ENCODE results near the gene GRIP2. TPM values are rescaled to one million over a fixed set of nuclear protein-coding genes. Genes with fewer than 3 reads are reported as not detected.

The GRIP2 gene
- total RNA-seq, 1 donor from 2014 or later: not detected

DNA sequence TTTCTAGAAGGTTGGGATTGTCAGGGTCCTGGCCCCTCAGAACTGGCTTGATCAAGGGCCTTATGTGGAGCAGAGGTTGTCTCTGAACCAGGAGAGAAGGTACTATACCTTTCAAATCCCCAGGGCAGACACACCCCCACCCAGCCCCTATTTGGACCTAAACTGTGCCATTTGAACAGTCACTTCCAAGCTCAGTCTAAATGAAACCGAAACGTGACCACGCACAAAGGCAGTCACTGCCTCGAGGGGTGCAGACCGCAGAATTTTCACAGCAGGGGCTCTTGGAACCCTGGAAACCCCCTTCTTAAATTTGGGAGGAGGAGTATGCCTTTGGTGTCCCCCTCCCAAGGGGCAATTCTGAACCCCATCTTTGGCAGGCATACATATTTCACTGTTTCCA lies 53.7 kb downstream of the GRIP2 start:
- Mint-ChIP-seq H3K9me3 (no peaks in the 10 kb centered on the region), H3K27ac (no peak overlapping the region), H3K4me3 (no peak overlapping the region), H3K4me1 (ENCODE audit: low read depth) (no peaks in the 10 kb centered on the region), H3K36me3 (ENCODE audit: low read depth) (peaks cover 20% of the 10 kb centered on the region), H3K27me3 (ENCODE audit: insufficient read depth) (no peaks in the 10 kb centered on the region)
- no peak for DNase-seq (ENCODE audit: low spot score)
- intact Hi-C loops (cut with micrococcal nuclease): no loop called here

DNA sequence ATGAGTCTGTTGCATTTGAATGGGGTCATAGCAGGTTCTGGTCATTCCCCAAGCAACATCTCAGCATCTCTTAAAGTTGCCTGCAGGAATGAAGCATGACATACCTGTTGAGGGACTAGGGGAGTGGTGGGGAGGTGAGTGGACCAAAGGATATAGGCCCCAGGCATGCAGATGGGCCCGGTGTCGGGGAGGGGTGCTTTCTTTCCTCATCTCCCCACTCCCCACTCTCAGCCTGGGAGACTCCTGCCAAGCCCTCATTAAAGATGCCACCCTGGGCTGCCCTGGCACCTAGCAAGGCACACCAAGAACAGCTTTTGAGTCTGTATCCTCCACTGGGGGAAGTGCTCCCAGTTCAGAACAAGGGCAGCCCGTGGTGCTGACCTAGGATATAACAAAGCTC lies 54.2 kb downstream of the GRIP2 start:
- Mint-ChIP-seq H3K9me3 (no peaks in the 10 kb centered on the region), H3K4me3 (no peak overlapping the region), H3K27ac (no peak overlapping the region), H3K27me3 (ENCODE audit: insufficient read depth) (no peaks in the 10 kb centered on the region), H3K36me3 (ENCODE audit: low read depth) (peaks cover 23% of the 10 kb centered on the region), H3K4me1 (ENCODE audit: low read depth) (no peaks in the 10 kb centered on the region)
- intact Hi-C loops (cut with micrococcal nuclease): no loop called here
- DNase-seq (ENCODE audit: low spot score): no peak

DNA sequence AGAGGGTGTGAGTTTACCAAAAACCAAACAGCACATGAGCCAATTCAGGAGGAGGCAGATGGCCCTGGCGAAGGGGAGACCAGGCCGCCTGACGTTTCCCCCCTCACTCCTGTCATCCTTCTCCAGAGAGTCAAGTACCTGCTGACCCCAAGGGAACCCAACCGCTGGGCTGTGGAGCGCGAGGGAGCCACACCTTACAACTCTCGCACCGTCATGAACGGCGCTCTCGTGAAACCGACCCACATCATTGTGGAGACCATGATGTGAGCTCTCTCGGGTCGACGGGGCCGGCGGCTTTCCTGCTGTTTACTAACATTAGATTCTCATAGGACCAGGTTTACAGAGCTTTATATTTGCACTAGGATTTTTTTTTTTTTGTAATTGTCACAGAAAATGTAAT lies 55.4 kb downstream of the GRIP2 start:
- Mint-ChIP-seq H3K36me3 (ENCODE audit: low read depth) (peaks cover 21% of the 10 kb centered on the region), H3K27ac (peak overlapping the region; percentile 59), H3K4me3 (no peak overlapping the region), H3K27me3 (ENCODE audit: insufficient read depth) (no peaks in the 10 kb centered on the region), H3K9me3 (no peaks in the 10 kb centered on the region), H3K4me1 (ENCODE audit: low read depth) (no peaks in the 10 kb centered on the region)
- no peak for DNase-seq (ENCODE audit: low spot score)
- intact Hi-C loops (cut with micrococcal nuclease): no loop called here

DNA sequence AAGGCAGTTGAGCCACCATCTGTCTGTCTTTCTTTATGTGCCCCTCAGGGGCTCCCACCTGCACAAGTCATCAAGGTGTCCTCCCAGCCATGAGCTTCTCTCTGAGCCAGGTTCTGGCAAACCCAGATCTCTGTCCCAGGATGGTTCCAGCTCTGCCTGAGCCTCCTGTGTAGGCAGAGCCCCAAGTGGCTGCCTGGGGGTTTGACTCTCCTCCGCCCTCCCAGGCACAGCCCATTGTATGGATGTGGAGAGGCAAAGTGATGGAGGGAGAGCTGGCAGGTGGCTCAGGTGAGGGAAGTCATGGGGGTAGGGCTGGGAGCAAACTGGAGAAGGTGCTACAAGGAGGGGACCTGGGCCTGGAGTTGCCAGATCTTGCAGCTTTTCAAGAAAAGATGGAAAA lies 56.9 kb downstream of the GRIP2 start:
- H3K4me3 Mint-ChIP-seq: no peak overlapping the region
- H3K27me3 Mint-ChIP-seq (ENCODE audit: insufficient read depth): no peaks in the 10 kb centered on the region
- no peak for DNase-seq (ENCODE audit: low spot score)
- H3K36me3 Mint-ChIP-seq (ENCODE audit: low read depth): peaks cover 29% of the 10 kb centered on the region
- no peaks in the 10 kb centered on the region for H3K4me1 Mint-ChIP-seq (ENCODE audit: low read depth)
- H3K9me3 Mint-ChIP-seq: no peaks in the 10 kb centered on the region
- intact Hi-C loops (cut with micrococcal nuclease): no loop called here
- H3K27ac Mint-ChIP-seq: no peak overlapping the region

DNA sequence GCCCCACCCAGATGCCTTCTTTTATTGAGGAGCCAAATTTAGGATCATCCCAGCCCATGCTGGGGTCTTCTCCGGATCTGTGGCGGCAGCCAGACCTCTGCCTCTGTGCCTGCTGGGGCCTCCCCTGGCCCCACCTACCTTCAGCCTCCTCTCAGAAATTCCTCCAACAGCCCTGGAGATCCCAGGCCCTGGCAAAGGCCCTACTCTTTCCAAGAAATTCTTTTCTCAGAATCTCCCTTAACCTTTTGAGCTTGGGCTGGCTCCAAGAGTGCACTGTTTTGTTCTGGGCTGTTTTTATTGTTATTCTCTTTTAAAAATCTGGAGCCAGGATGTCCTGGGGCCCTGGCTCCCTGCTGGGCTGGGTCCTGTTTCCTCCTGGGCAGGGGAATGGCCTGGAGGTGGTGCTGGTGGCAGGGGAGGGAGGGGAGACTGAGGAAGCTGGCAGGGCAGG lies 57.8 kb downstream of the GRIP2 start:
- H3K4me3 Mint-ChIP-seq: no peak overlapping the region
- intact Hi-C loops (cut with micrococcal nuclease): no loop called here
- H3K27ac Mint-ChIP-seq: no peak overlapping the region
- no peaks in the 10 kb centered on the region for H3K4me1 Mint-ChIP-seq (ENCODE audit: low read depth)
- no peaks in the 10 kb centered on the region for H3K27me3 Mint-ChIP-seq (ENCODE audit: insufficient read depth)
- no peak for DNase-seq (ENCODE audit: low spot score)
- H3K9me3 Mint-ChIP-seq: no peaks in the 10 kb centered on the region
- H3K36me3 Mint-ChIP-seq (ENCODE audit: low read depth): peaks cover 34% of the 10 kb centered on the region

DNA sequence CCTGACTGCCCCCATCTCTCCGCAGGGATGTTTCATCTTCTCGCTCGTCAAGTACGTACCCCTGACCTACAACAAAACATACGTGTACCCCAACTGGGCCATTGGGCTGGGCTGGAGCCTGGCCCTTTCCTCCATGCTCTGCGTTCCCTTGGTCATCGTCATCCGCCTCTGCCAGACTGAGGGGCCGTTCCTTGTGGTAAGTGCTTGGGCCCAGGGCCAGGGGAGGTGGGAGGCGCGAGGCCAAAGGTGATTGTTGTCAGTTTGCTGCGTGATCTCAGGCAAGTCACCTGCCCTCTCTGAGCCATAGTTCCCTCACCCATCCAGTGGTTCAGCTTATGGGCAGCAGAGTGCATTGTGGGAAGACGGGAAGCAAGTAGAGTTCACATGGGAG lies 58.5 kb downstream of the GRIP2 start:
- Mint-ChIP-seq H3K4me3 (no peak overlapping the region), H3K4me1 (ENCODE audit: low read depth) (no peaks in the 10 kb centered on the region), H3K9me3 (no peaks in the 10 kb centered on the region), H3K27ac (no peak overlapping the region), H3K27me3 (ENCODE audit: insufficient read depth) (no peaks in the 10 kb centered on the region), H3K36me3 (ENCODE audit: low read depth) (peaks cover 34% of the 10 kb centered on the region)
- DNase-seq (ENCODE audit: low spot score): no peak
- intact Hi-C loops (cut with micrococcal nuclease): no loop called here

DNA sequence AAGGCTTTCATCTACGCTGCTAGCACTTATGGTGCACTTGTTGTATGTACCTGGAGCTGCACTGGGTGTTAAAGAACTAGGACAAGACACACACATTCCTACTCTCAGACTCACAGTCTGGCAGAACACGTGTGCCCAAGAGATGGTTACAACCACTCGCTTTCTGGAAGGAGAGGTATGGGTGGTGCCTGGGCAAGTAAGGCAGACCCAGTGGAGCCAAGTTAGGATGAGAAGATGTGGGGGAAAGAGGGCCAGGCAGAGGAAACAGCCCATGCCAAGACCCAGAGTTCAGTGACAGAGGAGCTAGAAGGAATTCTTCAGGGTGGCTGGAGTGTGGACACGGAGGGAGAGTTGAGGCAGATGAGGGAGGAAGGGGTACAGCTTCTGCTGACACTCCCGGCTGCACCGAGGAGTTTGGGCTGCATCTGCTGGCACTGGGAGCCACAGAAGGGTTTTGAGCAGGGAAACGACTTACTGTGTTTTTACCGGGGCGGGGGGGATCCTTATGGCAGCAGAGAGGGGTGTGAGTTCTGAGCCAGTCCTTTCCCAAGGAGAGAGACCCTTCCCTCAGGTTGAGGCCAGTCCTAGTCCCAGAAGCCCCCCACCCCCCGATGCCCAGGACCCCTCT lies 59.0 kb downstream of the GRIP2 start:
- intact Hi-C loops (cut with micrococcal nuclease): no loop called here
- DNase-seq (ENCODE audit: low spot score): no peak
- H3K27me3 Mint-ChIP-seq (ENCODE audit: insufficient read depth): no peaks in the 10 kb centered on the region
- H3K36me3 Mint-ChIP-seq (ENCODE audit: low read depth): peaks cover 34% of the 10 kb centered on the region
- H3K4me3 Mint-ChIP-seq: no peak overlapping the region
- H3K9me3 Mint-ChIP-seq: no peaks in the 10 kb centered on the region
- no peak overlapping the region for H3K27ac Mint-ChIP-seq
- no peaks in the 10 kb centered on the region for H3K4me1 Mint-ChIP-seq (ENCODE audit: low read depth)

DNA sequence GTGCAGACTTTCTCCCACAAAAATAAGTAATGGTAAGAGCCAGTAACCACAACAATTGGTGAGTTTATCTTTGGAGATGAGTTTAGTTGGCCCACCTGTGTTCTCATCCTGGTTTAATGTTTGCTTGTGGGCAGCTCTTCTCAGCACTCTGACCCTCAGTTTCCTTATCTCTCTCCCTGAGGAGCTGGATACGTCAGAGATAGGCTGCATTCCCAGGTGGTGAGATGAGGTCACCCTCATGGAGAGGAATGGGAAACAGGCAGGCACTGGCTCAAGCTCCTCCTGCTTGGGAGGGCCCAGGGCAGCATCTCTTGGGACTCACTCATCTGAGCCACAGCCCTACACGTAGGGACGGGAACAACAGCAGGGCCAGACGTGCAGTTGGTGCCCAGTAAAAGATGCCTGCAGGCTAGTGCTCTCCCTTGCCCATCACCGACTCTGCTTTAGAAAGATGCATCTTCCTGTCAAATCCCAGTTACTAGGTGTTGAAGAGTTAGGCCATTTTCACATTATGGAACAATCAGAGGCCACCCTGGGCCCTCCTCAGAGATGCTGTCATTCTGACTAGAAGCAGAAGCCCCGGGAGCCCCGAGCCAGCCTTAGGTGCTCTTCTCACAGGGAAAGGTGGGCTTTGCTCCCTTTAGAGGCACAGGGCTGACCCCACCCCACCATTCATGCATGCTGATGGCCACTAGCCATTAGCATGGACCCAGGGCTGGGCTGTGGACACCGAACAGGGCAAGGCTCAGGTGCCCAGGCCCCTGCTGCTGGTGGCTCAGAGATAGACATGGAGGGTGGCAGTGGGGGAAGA lies 59.7 kb downstream of the GRIP2 start:
- intact Hi-C loops (cut with micrococcal nuclease): no loop called here
- Mint-ChIP-seq H3K27me3 (ENCODE audit: insufficient read depth) (no peaks in the 10 kb centered on the region), H3K27ac (no peak overlapping the region), H3K36me3 (ENCODE audit: low read depth) (peaks cover 31% of the 10 kb centered on the region), H3K9me3 (no peaks in the 10 kb centered on the region), H3K4me3 (no peak overlapping the region), H3K4me1 (ENCODE audit: low read depth) (no peaks in the 10 kb centered on the region)
- no peak for DNase-seq (ENCODE audit: low spot score)

DNA sequence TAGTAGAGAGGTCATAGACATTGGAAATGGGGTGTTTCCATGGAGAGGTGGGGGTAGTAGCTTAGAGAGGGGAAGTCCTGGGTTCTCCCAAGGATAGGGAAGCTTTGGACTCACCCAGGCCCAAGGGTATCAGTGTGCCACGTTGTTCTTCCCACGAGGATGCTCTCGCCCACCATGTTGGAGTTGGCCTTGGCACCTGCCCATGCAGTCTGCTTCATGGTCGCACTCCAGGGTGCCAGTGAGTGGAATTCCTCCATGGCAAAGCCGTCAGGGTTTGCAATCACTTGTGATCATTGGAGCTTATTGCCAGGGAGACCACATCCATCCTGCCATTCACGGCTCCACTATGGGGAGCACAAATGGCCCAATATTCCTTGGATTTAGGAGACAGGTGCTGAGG lies 60.6 kb downstream of the GRIP2 start:
- no peak overlapping the region for H3K4me3 Mint-ChIP-seq
- intact Hi-C loops (cut with micrococcal nuclease): no loop called here
- H3K27me3 Mint-ChIP-seq (ENCODE audit: insufficient read depth): no peaks in the 10 kb centered on the region
- peaks cover 29% of the 10 kb centered on the region for H3K36me3 Mint-ChIP-seq (ENCODE audit: low read depth)
- H3K27ac Mint-ChIP-seq: no peak overlapping the region
- H3K9me3 Mint-ChIP-seq: no peaks in the 10 kb centered on the region
- H3K4me1 Mint-ChIP-seq (ENCODE audit: low read depth): no peaks in the 10 kb centered on the region
- no peak for DNase-seq (ENCODE audit: low spot score)

DNA sequence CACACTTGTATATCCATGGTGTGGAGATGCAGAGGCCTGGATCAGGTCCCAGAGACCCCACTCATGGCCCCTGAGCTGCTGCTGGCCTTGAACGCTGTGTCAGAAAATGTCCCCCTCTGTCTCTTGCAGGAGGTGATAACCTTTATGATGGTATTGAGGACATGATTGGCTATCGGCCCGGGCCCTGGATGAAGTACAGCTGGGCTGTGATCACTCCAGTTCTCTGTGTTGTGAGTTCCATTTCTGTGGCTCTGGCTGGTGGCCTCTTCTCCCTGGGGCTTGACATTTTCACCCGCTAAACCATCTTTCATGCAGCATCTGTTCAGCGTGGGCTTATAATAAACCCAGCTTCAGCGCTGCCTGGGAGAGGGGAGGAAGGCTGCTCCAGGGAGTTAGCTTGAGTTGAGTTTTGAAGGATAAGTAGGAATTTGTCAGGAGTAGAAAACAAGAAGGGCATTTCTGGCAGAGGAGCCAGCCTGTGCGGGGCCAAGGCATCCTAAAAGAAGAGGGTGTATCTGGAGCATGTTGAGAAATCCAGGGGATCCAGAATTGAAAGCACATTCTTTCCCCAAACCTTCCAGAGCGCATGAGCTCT lies 61.1 kb downstream of the GRIP2 start:
- no peaks in the 10 kb centered on the region for H3K4me1 Mint-ChIP-seq (ENCODE audit: low read depth)
- no peaks in the 10 kb centered on the region for H3K9me3 Mint-ChIP-seq
- no peaks in the 10 kb centered on the region for H3K27me3 Mint-ChIP-seq (ENCODE audit: insufficient read depth)
- no peak for DNase-seq (ENCODE audit: low spot score)
- intact Hi-C loops (cut with micrococcal nuclease): no loop called here
- peaks cover 28% of the 10 kb centered on the region for H3K36me3 Mint-ChIP-seq (ENCODE audit: low read depth)
- H3K27ac Mint-ChIP-seq: peak overlapping the region; percentile 48
- H3K4me3 Mint-ChIP-seq: no peak overlapping the region

DNA sequence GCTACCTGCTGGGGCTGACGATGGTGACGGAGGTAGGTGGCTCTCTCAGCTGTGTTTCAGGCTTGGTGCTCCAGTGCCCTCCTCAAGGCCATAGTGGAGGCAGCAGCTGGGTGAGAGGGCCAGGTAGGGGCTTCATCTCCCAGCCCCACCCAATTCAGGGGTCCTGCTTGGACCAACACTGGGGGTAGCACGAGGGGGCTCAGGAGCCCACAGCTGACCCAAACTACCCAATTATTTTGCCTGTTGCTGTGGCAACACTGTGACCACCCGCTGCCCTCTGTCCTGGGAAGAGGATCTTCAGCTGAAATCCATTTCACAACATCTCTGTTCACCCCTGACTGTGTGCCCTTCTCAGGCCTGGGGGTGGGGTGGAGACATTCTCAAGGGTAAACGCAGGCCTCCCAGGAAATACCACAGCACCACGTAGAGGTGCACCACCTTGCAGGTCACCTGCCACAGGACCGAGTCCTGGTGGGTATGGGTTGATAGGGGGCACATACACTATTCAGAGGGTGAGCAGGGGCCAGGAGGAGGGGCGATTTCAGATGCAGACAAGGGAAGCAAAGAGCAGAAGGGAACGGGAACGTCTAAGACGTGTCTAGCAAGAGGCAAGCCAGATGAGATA lies 62.7 kb downstream of the GRIP2 start:
- Mint-ChIP-seq H3K27ac (peak overlapping the region; percentile 52), H3K4me1 (ENCODE audit: low read depth) (no peaks in the 10 kb centered on the region), H3K36me3 (ENCODE audit: low read depth) (peaks cover 30% of the 10 kb centered on the region), H3K27me3 (ENCODE audit: insufficient read depth) (no peaks in the 10 kb centered on the region), H3K9me3 (no peaks in the 10 kb centered on the region), H3K4me3 (no peak overlapping the region)
- DNase-seq (ENCODE audit: low spot score): no peak
- intact Hi-C loops (cut with micrococcal nuclease): no loop called here

DNA sequence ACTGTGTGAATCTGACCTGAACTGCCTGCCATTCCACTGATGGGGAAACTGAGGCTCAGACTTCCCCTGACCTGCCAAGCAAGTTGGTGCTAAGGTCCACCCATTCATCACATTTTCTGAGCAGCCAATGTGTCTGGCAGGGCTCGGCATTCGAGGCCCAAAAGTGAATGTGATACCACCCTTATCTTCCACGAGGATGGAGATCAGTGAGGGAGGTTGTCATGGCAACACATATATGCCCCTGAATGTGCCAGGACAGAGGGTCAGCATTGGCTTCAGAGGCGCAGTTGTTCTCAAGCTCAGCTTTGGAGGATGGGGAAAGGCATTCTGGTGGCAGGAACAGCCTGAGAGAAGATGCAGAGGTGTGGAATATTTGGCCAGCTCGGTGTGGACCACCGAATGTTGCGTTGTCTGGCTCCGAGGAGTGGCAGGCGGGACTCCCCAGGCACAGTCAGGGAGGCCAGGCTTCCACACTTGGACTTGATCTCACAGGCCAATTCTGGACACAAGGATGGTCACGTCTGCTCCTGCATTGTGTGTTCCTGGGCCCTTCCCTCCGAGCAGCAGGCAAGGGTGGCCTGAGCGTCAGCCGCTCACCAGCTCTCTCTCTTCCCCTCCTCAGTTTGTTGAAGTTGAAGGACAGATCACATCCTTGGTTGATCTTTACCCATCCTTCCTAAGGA lies 63.4 kb downstream of the GRIP2 start:
- Mint-ChIP-seq H3K27me3 (ENCODE audit: insufficient read depth) (no peaks in the 10 kb centered on the region), H3K9me3 (no peaks in the 10 kb centered on the region), H3K4me1 (ENCODE audit: low read depth) (no peaks in the 10 kb centered on the region), H3K27ac (no peak overlapping the region), H3K4me3 (no peak overlapping the region), H3K36me3 (ENCODE audit: low read depth) (peaks cover 29% of the 10 kb centered on the region)
- DNase-seq (ENCODE audit: low spot score): no peak
- intact Hi-C loops (cut with micrococcal nuclease): no loop called here
